ENCODE results near the gene DLGAP5.

DNA sequence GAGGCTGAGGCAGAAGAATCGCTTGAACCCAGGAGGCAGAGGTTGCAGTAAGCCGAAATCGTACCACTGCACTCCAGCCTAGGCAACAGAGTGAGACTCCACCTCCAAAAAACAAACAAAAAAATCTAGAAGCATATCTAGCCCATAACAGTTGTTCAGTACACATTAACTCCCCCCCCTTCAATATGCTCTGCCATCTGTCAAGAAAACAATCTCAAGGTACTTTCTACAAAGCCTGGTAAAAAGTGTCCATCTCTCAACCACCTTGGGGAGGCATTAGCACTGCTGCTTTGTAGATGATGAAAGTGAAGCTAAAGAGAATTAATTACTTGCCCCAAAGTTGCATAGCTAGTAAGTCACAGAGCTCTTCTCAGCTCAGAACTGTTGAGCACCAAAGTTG is 37.4 kb downstream of the DLGAP5 start:
- TF ChIP-seq, protein P1, sequence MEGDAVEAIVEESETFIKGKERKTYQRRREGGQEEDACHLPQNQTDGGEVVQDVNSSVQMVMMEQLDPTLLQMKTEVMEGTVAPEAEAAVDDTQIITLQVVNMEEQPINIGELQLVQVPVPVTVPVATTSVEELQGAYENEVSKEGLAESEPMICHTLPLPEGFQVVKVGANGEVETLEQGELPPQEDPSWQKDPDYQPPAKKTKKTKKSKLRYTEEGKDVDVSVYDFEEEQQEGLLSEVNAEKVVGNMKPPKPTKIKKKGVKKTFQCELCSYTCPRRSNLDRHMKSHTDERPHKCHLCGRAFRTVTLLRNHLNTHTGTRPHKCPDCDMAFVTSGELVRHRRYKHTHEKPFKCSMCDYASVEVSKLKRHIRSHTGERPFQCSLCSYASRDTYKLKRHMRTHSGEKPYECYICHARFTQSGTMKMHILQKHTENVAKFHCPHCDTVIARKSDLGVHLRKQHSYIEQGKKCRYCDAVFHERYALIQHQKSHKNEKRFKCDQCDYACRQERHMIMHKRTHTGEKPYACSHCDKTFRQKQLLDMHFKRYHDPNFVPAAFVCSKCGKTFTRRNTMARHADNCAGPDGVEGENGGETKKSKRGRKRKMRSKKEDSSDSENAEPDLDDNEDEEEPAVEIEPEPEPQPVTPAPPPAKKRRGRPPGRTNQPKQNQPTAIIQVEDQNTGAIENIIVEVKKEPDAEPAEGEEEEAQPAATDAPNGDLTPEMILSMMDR (conservative IDR thresholded peaks at IDR 0.05 in 1 of 2, IDR thresholded peaks at IDR 0.05 in 1 of 2; ENCODE audit: extremely low read depth in 1 of 2, insufficient read depth in 1 of 2, low read depth in 1 of 2, low read length in 2 of 2) = no peak
- TF ChIP-seq EZH2 (IDR thresholded peaks at IDR 0.05; ENCODE audit: borderline replicate concordance, low read length) = no peak
